Measurements from ENCODE around the gene NUBP2.

Gene NUBP2

DNA sequence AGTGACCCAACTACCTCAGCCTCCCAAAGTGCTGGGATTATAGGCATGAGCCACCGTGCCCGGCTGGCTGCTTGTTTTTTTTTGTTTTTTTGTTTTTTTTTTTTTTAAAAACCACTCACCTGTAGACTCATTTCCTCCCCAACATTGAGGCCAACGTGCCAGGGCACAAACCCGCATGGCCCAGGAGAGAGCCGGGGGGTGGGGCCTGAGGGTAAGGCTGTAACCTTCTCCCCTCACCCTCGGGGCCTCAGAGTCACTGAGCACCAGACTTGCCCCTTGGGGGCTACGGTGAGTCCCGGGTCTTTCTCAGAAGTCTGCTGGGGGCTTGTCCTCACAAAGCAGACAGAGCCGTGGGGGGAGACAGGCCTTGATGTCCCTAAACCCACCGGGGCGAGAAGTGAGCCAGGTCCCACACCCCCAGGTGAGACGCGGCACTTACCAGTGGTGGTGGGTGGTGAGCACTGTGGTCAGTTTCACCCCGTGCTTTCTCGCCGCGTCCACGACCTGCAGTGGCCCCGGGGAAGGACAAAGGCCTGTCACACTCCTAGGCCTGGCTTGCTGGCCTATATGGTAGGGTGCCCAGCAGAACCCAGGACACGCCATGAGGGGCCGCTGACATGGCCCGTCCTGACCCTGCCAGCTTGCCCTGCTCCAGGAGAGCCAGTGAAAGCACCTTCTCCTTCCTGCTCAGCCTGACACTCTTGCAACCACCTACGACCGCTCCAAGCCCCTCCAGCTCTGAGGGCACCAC, 39.3 kb downstream of the NUBP2 start:
- peaks cover 6% of the 10 kb centered on the region for H3K4me1 Mint-ChIP-seq
- TF ChIP-seq CTCF (IDR thresholded peaks at IDR 0.05; ENCODE audit: unreplicated experiment in 3 of 3), result no peak

GRCh38 chr16:1822801-1823200, 40.0 kb downstream of the NUBP2 start:
- TF ChIP-seq CTCF (IDR thresholded peaks at IDR 0.05; ENCODE audit: unreplicated experiment in 3 of 3), result no peak
- H3K4me1 Mint-ChIP-seq, result peaks cover 14% of the 10 kb centered on the region
- H3K9me3 Mint-ChIP-seq, result no peaks in the 10 kb centered on the region
- no peaks in the 10 kb centered on the region for H3K36me3 Mint-ChIP-seq (ENCODE audit: low read depth)
- no peak overlapping the region for H3K4me3 Mint-ChIP-seq
- peaks cover 3% of the 10 kb centered on the region for H3K27me3 Mint-ChIP-seq (ENCODE audit: low read depth)
- H3K27ac Mint-ChIP-seq, result no peak overlapping the region

More for the DNA sequence above, 39.3 kb downstream of the NUBP2 start:
- Mint-ChIP-seq H3K36me3 (ENCODE audit: low read depth) (no peaks in the 10 kb centered on the region), H3K27ac (no peak overlapping the region), H3K9me3 (no peaks in the 10 kb centered on the region), H3K27me3 (ENCODE audit: low read depth) (no peaks in the 10 kb centered on the region), H3K4me3 (no peak overlapping the region)

DNA sequence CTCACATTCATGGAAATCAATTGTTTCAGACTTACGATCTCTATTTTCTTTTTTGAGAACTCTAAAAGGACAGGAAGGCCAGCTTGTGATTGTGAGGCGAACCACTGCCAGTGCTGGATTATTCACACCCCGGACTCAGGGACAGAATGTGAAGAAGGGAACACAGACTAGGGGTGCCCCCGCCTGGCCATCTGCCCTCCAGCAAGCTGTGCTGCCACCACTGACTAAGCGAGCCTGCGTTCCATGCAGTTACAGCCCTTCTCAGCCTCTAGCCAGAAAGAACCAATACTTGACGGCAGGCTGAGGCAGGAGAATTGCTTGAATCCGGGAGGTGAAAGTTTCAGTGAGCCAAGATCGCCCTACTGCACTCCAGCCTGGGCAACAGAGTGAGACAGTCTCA, 41.1 kb downstream of the NUBP2 start:
- Mint-ChIP-seq H3K27ac (peak overlapping the region in 2 of 3 experiments; percentile 63 to 66), H3K4me1 (peaks cover 17% of the 10 kb centered on the region), H3K36me3 (ENCODE audit: low read depth) (no peaks in the 10 kb centered on the region), H3K9me3 (no peaks in the 10 kb centered on the region), H3K4me3 (peak overlapping the region; percentile 73 to 84 (median 82)), H3K27me3 (ENCODE audit: low read depth) (peaks cover 3% of the 10 kb centered on the region)
- TF ChIP-seq CTCF (IDR thresholded peaks at IDR 0.05; ENCODE audit: unreplicated experiment in 3 of 3), result peak in 1 of 3 experiments; percentile 31

DNA sequence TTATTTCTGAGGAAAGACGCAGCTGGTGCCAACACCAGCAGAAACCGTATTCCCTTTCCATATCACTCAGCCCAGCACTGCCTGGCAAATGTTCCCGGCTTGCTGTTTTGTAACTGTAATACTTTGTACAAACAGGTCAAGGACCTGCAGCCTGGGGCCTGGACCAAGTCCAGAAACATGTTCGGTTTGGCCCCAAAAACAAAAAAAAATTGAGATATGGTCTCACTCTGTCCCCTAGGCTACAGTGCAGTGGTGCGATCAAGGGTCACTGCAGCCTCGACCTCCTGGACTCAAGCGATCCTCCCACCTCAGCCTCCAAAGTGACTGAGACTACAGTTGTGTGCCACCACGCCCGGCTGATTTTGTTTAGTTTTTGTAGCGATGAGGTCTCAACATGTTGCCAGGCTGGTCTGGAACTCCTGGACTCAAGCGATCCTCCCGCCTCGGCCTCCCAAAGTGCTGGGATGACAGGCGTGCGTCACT, 42.7 kb downstream of the NUBP2 start:
- TF ChIP-seq CTCF (IDR thresholded peaks at IDR 0.05; ENCODE audit: unreplicated experiment in 3 of 3), result no peak

DNA sequence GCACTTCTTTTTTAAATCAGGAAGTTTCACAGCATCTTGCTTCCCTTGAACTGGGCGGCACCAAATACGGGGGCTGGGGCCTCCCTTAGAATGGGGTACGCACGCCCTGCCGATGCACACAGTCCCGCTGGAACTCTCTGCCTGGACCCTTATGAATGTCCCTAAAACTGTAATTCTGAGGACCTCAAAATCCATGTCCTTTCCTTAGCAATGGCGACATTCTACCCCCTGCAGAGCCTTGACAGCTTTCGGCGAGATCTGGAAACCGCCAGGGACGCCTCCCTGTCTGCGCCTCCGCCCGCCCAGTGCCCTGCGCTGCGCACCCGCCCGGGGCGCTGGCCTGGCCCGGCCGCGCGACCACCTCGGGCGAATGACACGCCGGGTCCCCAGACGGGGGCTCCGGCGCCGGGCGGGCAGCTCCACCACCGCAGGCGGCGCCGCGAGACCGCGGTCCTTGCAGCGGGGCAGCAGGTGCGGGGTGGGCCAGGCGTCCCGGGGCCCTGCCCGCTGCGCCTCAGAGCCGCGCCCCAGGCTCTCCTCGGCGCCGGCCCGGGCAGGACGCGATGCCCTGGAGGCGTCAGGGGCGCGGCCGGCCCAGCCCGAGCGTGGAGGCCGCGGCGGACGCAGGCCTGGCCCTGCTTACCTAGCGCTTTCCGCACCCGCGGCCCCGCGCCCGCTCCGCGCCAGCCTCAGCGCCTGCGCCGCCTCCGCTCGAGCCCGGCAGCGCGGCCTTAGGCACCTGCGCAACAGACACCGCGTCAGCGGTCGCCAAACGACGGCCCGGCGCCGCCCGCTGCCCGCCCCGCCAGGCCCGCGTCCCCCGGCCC, 43.3 kb downstream of the NUBP2 start:
- Mint-ChIP-seq H3K27ac (peak overlapping the region in 1 of 3 experiments; percentile 24), H3K9me3 (no peaks in the 10 kb centered on the region), H3K4me1 (peaks cover 24% of the 10 kb centered on the region), H3K27me3 (ENCODE audit: low read depth) (peaks cover 3% of the 10 kb centered on the region), H3K4me3 (peak overlapping the region; percentile 72 to 84 (median 82)), H3K36me3 (ENCODE audit: low read depth) (peaks cover 10% of the 10 kb centered on the region)
- no peak for TF ChIP-seq CTCF (IDR thresholded peaks at IDR 0.05; ENCODE audit: unreplicated experiment in 3 of 3)

More for the DNA sequence above, 42.7 kb downstream of the NUBP2 start:
- no peaks in the 10 kb centered on the region for H3K9me3 Mint-ChIP-seq
- H3K27ac Mint-ChIP-seq, result no peak overlapping the region
- peaks cover 24% of the 10 kb centered on the region for H3K4me1 Mint-ChIP-seq
- peaks cover 5% of the 10 kb centered on the region for H3K36me3 Mint-ChIP-seq (ENCODE audit: low read depth)
- peak overlapping the region; percentile 72 to 84 (median 82) for H3K4me3 Mint-ChIP-seq
- H3K27me3 Mint-ChIP-seq (ENCODE audit: low read depth), result peaks cover 3% of the 10 kb centered on the region

Data from nephron (organoid).